Fibroblast of skin of right biceps (primary cell): ENCODE results near the gene XYLT1.

Experiments used
- DNase-seq: peaks from one replicate; pipeline ENCODE4 v3.0.0-alpha.2; 2013

Gene XYLT1

GRCh38 chr16:17128791-17129190 is 342.0 kb downstream of the XYLT1 start:
- no peak for DNase-seq

GRCh38 chr16:17126156-17126555 is 344.6 kb downstream of the XYLT1 start:
- DNase-seq, result no peak

GRCh38 chr16:17125671-17126070 is 345.1 kb downstream of the XYLT1 start:
- DNase-seq, result peak; percentile 15

- DNase-seq, result no peak
Measured at GRCh38 chr16:17117906-17118577, 352.7 kb downstream of the XYLT1 start.

GRCh38 chr16:17116595-17117322 is 354.0 kb downstream of the XYLT1 start:
- DNase-seq, result no peak

- no peak for DNase-seq
Measured at GRCh38 chr16:17109413-17109812, 361.3 kb downstream of the XYLT1 start.

GRCh38 chr16:17108596-17108995 is 362.2 kb downstream of the XYLT1 start:
- no peak for DNase-seq

- no peak for DNase-seq
Measured at GRCh38 chr16:17107450-17107849, 363.3 kb downstream of the XYLT1 start.

- DNase-seq, result no peak
Measured at GRCh38 chr16:17106243-17106791, 364.4 kb downstream of the XYLT1 start.

GRCh38 chr16:17105239-17105797 is 365.4 kb downstream of the XYLT1 start:
- peak; percentile 48 for DNase-seq

- no peak for DNase-seq
Measured at GRCh38 chr16:17104654-17105053, 366.1 kb downstream of the XYLT1 start.

- DNase-seq, result no peak
Measured at GRCh38 chr16:17103216-17103615, 367.5 kb downstream of the XYLT1 start.

- peak; percentile 27 for DNase-seq
Measured at GRCh38 chr16:17101646-17102045, 369.1 kb downstream of the XYLT1 start.

- no peak for DNase-seq
Measured at GRCh38 chr16:17098685-17099084, 372.1 kb downstream of the XYLT1 start.

GRCh38 chr16:17084130-17084529 is 386.6 kb downstream of the XYLT1 start:
- no peak for DNase-seq

- no peak for DNase-seq
Measured at GRCh38 chr16:17083628-17084027, 387.1 kb downstream of the XYLT1 start.

GRCh38 chr16:17082095-17082882 is 388.5 kb downstream of the XYLT1 start:
- DNase-seq, result no peak

GRCh38 chr16:17080105-17080504 is 390.7 kb downstream of the XYLT1 start:
- no peak for DNase-seq

- no peak for DNase-seq
Measured at GRCh38 chr16:17078931-17079631, 391.7 kb downstream of the XYLT1 start.

GRCh38 chr16:17076818-17077498 is 393.8 kb downstream of the XYLT1 start:
- no peak for DNase-seq

GRCh38 chr16:17076092-17076754 is 394.5 kb downstream of the XYLT1 start:
- DNase-seq, result no peak
